ENCODE measurements around the gene ASPG.

Gene ASPG

DNA sequence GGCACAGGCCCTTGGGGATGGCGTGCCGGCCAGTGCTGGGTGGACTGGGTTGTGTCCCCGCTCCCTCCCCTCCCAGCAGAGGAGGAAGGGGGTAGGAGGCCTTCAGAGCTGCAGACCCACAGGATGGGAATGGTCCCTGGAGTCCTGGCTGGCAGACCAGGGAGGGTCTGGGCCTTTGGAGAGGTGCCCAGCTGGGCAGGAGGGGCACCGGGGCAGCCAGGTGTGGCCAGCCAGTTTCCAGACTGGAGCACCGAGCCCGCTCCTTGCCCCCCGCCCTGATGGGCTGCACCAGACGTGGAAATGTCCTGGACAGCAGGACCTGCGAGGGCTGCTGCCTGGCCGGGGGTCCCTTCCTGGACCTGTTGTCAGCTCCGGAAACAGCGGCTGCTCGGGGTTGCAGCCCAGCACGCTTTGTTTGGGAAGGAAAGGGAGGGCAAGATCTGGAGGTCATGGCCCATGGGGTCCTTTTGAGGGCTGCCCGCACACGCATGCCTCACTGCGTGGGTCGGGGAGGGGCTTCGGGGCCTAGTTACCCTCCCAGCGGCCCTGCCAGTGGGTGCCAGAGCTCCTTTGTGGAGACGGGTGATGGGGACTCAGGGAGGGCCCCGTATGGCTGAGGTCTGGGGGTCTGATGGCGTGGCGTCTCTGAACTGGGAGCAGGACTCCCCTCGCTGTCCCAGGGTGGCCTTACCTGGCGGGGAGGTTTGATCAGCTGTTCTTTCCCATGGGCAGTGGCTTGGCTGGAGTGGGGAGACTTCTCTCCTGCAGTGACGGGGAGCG, 62.0 kb downstream of the ASPG start:
- no peak for DNase-seq (ENCODE audit: low spot score)

DNA sequence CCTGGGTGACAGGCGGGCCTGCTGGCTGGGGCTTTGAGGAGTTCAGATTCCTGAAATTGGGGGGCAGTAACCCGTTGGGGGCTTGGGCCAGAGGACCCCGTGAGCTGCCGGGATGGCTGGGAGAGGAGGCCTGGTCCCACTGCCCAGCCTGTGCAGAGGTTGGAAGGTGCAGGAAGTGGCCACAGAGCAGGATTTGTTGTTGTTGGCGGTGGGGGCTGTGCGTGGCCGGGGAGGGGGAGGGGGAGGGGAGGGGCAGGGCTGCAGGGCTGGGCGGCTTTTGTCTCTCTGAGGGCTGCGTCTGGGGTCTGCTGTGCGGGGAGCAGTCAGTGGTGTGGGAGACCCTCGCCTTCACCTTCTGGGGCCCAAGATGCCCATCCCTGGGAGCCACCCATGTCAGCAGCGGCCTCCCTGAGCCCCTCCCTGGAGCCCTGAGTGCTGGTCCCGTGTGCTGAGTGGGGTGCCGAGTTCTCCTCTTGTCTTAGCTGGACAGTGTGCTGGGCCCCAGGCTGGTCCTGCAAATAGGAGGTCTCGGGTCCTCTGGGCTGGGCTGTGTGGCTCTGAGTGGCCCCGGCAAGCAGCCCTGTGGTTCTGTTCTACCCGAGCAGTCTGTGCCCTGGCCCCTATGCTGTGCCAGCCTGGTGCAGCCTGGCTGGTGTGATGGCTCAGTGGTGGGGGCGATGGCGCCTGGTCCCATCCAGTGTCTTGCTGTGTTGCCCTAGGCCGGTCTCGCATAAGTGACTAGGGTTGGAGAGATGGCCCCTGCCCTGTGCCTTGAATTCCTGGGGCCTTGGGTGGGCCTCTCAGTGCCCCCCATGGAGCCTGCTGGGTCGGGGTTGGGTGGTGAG, 63.2 kb downstream of the ASPG start:
- no peak for DNase-seq (ENCODE audit: low spot score)

DNA sequence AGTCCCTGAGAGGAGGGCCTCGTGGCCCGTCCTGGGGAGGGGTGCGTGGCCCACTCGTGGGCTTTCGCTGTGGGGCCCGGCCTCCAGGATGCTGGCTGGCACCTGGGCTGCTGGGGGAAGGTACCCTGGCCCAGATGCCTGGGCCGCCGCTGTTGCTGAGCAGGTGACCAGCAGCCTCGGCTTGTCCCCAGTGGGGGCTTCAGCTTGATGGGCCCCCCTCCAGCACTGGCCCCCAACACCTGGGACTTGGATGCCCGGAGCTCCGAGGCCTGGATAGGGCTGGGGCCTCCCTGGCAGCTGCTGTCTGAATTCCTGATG, 63.7 kb downstream of the ASPG start:
- DNase-seq (ENCODE audit: low spot score) = no peak

DNA sequence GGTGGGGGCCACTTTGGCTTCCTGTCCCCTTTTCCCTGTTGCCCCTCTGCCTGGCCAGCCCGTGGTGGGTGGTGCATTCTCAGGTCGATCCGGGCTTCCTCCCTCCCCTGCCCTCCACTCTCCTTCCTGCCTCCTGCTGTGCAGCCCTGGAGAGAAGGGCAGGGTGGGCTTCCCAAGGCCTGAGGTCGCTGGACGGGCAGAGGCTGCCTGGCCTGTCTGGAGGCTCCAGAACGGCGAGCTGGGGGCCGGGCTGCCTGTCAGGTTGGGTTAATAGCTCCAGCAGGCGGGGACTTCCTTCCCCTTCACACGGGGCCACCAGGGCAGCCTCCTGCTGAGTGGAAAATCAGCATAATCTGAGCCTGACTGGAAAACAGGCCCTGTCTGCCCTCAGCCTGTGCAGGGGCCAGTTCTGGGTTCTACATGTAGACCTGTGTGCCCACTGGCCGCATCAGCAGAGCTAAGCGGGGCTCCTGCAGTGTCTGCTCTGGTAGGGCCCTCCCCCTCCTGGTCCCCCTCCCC, 64.2 kb downstream of the ASPG start:
- DNase-seq (ENCODE audit: low spot score) = peak; percentile 37

DNA sequence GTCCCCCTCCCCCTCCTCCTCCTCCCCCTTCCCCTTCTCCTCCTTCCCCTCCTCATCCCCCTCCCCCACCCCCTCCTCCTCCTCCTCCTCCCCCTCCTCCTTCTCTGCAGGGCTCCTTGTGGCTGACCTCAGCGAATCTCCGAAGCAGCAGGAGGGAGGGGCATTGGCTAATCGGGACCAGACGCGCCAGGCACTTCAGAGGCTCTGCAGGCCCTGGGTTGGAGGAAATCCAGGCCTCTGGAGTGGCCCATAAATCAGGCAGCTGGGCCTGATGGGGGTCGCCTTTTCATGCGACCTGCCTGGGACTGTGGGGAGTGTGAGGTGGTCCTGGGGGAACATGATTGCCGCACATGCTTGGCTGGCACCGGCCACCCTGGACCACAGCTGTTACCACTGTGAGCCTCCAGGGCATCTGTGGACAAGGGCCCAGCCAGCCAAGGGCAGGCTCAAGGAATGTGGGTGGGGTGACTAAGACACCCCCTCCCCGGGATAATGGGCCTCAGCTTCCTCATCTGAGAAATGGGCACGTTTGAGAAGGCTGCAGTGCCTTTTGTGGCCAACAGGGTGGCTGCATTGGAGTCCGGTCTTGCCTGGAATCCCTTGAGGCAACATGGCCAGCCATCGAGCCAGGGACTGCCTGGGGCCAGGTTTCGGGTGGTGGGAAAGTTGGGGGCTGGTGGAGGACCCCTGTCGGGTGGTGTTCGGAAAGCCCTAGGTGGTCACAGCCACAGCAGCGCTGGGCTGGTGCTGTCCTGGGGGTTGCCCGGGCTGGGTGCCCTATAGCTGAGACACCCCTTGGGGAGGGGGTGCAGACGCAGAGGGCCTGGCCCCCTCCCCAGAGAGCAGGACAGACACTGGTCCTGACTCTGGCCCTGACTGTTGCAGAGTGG, 64.9 kb downstream of the ASPG start:
- peak; percentile 76 for DNase-seq (ENCODE audit: low spot score)

DNA sequence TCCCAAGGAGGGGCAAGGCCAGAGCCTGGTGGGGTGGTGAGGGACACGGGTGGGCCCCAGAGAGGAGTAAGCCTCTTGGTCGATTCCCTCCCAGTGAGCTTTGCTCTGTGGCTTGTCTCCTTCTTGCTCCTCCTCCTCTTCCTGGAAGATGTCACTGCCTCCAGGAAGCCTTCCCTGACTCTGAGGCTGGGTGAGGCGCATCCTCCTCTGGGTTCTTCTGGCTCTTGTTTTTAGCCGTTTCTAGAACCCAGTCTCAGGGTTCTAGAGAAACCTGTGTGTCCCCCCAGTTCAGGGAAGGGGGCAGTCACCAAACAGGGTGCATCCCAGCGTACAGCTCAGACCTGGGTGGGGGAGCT, 65.5 kb downstream of the ASPG start:
- DNase-seq (ENCODE audit: low spot score) = no peak

DNA sequence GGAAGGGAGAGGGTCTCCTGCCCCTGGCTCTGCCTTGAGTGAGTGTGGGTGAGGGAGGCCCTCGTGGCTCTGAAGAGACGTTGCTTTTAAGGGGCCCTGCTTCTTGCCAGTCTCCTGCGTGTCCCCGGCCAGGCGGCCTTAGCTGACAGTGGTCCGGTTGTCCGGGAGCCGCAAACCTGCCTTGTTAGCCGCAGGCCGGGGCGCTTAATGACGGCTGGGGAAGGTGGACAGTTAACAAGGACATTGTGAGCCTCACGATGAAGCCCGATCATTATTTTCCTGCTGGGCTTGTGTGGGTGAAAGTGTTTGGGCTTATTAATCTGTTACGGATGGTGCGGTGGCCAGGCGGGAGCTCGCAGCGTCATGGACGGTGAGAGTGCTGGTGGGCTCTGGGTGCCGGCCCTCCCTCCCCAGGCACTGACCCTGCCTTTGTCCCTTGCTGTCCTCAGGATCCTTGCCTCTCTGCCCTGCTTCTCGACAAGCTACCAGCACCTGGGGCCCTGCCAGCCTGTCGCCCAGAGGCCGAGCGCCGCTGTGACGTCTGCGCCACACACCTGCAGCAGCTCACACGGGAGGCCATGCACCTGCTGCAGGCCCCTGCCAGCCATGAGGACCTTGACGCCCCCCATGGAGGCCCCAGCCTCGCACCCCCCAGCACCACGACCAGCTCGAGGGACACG, 66.2 kb downstream of the ASPG start:
- no peak for DNase-seq (ENCODE audit: low spot score)

DNA sequence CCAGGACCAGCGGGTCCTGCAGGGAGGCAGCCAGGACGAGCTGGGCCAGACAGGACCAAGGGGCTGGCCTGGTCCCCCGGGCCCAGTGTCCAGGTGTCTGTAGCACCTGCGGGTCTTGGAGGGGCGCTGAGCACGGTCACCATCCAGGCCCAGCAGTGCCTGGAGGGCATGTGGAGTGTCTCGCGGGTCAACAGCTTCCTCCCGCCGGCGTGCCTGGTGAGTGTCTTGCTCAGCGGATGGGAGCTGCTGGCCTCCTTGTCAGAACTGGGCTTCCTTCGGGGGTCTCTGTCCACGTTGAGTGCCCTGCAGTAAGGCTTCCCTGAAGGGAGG, 66.7 kb downstream of the ASPG start:
- no peak for DNase-seq (ENCODE audit: low spot score)

DNA sequence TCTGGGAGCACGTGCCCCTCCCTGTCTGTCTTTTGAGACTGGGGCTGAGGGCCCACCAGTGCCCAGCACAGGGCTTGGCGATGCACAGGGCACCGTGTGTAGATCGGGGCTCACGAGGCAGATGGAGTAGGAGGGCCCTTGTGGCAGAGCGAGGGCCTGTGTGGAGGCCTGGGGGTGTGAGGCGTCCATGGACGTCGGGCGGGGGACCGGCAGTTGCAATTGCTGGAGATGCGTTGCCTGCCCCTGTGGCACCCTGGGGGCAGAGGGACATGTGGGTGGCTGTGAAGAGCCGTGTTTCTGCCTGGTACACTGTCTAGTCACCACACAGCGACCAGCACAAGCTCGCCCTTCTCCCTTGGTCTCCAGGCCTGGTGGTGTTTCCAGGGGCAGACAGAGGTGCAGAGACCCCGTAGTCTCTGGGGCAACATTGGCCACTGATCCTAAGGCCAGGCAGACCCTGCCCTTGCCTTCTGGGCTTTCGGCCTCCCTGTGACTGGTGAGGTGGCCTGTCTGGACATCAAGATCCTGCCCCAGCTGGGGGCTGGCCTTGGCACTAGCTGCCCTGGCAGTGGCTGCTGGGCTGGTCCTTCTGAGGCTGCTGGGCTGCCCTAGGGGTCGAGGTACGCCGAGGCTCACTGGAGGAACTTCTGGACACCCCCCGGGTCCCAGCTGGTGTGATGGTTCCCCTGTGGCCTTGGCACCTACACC, 67.3 kb downstream of the ASPG start:
- no peak for DNase-seq (ENCODE audit: low spot score)

DNA sequence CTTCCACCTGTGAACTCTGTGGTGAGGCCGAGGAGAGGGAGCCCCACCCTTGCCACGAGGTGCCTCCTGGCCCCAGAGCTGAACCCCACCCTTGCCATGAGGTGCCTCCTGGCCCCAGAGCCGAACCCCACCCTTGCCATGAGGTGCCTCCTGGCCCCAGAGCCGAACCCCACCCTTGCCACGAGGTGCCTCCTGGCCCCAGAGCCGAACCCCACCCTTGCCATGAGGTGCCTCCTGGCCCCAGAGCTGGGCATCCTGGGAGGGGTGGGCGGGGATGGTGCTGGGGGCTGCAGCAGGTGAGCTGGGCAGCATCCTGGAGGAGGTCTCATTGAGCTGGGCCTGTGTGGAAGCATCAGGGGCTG, 67.9 kb downstream of the ASPG start:
- DNase-seq (ENCODE audit: low spot score) = peak; percentile 79

DNA sequence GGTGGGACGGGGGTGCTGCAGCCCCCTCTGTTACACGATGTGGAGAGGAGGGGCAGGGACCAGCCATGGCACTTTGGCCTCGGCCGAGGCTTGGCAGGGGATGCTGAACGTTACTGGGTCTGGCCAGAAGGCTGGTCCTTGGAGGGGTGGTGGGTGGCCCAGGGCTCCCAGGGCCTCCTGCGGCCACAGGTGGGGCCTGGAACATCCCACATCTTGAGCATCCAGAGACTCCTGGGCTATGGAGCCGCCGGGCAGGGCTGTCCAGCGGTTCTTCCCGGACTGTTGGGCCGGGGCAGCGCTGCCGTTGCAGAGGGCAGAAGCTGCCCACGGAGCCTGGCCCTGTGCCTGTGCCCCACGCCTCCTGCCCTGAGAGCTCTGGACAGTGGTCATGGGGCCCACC, 68.7 kb downstream of the ASPG start:
- no peak for DNase-seq (ENCODE audit: low spot score)

DNA sequence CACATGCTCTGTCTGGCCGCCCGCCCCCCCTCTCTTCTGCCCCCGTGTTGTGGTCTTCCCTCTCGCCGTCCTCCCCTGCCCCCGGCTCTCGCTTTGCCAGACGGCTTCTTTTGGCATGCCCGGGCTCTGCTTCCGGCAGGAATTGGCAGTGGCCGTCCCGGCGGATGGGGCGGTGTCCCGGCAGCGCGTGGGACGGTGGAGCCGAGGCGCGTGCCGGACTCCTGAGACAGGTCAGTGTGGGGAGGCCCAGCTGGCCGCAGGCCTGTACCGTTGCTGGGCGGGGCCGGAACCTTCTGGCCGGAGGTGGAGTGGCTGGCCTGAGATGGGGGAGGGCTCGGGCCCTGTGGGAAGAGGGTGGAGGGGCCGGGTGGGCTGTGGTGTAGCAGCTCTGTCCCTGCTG, 70.0 kb downstream of the ASPG start:
- DNase-seq (ENCODE audit: low spot score) = no peak

DNA sequence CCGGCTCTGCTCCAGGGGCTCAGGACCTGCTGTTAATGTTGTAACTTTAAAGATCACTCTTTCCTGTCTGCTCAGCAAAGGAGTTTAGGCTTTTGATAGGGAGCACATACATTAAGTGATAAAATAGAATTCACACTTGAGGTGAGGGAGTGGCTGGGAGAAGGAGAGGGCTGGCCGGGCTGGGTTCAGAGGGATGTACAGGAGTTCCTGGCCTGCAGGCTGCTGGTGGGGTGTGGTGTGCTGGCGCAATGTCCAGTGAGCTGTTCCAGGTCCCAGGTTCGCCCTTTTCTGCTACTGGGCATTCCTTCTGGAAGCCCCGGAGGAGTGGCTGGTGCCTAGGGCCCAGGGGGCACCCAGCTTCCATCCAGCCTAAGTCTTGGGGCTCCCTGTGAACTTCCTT, 70.6 kb downstream of the ASPG start:
- peak; percentile 24 for DNase-seq (ENCODE audit: low spot score)

DNA sequence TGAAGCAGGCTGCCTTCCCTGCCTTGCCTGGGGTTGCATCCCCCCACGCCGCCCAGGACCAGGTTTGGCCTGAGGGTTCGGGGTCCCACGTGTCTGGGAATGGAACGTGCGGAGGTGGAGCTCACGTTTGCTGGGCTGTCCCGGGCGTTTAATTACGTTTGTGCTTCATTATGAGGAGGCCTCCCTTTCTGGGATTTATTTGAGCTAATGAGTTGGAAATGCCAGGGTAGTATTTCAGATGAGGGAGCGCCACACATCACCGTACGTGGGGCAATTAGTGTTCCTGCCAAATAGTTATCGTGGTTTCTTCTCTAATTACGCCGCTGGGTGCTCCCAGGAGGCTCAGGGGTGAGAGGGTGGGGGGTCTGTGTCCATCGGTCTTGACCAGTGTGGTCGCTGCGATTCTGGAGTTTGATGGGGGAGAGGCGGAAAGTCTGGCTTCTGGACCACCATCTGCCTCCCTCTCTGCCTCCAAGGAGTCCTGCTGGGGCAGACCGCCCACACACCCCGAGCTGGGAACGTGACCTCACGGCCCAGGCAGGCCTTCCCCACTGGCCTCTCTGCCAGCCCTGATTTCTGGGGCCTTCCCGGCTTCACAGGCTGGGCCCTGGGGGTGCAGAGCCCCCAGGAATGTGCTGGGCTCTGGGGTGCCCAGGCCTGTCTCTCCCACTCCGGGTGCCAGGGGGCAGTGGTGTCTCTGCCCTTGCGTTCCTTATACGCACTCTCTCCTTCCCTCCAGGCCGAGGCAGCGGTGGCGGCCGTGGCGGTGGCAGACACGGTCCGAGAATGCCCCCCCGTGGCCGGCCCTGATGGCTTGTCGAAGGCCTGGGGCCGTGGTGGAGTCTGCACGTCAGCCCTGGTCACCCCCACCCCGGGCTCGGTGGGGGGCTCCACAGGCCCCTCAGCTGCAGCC, 71.8 kb downstream of the ASPG start:
- peak; percentile 30 for DNase-seq (ENCODE audit: low spot score)

DNA sequence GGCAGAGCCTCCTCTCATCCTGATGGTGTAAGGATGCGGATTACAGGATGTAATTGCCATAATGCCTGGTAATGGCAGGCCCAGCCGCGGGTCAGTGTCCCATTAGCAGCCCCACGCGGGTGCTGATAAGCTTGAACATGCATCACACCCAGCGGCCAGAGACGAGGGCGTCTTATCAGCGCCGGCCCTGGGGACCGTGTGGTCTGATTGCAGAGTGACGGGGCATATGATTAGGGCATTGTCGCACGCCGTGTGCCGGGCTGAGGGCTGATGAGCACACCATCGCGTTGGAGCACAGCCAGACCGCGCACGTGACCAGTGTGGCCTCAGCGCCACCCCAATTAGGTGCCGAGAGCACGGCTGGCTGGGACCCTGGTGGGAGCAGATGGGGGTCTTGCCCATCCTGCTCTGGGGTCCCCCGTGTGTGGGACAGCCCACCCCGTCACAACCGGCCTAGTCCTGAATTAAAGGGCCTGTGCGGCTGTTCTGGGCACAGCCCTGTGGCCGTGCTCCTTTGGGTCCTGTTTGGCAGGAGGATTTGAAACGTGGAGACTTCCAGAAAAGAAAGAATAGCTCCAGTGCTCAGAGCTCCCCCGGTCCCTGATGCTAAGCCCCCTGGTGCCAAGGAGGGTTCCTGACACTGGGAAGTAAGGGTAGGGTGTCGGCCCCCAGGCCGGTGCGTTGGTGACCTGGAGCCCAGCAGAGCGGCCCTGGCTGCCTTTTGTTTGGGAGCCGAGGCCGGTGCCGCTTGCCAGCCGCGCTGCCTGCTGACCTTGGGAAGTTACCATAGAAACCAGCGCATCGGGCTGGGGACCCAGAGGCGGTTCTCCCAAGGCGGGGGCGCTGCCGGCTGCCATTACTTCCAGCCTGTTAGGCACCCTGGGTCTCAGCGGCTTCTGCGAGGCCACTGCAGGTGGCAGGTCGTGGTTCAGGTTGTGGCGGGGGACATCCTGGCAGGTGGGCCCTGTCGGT, 73.6 kb downstream of the ASPG start:
- peak; percentile 96 for DNase-seq (ENCODE audit: low spot score)

DNA sequence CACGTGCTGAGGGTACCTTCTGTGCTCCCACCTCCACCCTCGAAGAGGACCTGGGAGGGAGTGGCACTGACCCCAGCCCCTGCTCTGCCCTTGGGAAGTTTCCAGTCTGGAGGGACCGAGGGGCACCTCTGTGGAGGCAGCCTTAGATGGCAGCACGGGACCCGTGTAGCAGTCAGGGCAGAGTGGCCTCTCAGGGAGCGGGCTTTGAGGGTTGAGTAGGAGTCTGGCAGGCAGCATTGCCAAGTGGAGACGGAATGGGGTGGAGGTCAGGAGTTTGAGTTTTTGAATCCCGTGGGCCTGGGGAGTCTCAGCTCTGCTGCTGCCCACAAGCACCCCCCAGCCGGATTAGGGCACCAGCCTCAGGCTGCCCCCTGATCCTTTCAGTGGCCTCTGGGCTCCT, 74.5 kb downstream of the ASPG start:
- DNase-seq (ENCODE audit: low spot score) = peak; percentile 21

DNA sequence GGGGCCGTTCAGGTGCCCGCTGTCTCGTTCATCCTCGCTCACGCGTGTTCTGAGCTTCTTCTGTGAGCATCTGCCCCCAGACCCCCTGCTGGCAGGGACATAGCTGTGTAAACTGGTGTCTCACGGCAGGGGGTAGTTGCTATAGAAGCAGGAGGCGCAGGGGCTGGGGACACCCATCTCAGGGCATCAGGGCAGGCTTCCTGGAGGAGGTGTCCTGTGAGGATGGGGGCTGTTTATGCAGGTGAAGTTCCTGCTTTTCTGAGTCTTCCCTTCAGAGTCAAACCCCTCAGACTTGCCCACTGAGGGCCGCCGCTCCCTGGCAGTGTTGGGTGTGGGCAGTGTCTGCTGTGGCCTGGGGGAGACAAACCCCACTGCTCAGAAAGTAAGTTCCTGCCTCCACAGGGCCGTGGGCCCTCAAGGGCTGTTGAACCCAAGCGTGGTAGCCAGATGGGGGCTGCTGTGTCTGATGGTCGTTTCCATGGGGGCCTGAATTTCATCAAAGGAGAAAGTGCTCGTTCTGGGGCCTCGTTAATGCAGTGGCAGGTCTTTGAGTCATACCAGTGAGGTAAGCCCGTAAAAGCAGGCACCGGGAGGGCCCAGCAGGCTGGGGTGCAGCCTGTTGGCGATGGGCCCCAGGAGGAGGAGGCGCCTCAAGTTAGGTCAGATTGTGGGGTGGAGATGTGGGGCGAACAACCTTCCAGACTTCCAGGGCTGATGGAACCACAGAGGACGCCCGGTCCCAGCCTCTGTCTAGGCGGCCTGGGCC, 76.3 kb downstream of the ASPG start:
- DNase-seq (ENCODE audit: low spot score) = peak; percentile 52

DNA sequence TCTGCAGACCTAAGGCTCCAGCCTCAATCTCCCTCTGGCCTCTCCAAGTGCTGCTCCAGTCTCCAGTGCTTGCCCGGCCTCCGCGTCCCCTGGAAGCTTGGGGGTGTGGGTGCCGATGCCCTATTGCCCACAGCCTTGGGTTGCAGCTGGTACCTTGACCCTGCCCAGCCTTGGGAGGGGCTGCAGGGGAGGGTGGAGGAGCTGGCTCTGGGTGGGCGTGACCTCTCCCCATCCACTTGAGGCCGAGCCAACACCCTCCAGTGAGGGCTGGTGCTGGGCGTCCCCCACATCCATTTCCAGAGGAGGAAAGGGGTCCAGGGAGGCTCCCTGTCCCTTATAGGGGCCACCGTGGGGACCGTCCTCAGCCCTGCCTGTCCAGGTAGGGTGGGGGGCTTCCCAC, 77.0 kb downstream of the ASPG start:
- DNase-seq (ENCODE audit: low spot score) = peak; percentile 37

Data from hematopoietic multipotent progenitor cell treated with erythropoietin and hydrocortisone succinate and interleukin-3 and kit ligand, for 17 days (in vitro differentiated cells).